Mesothelial cell of epicardium (in vitro differentiated cells): ENCODE measurements around the gene MXRA8. TPM values are rescaled to one million over a fixed set of nuclear protein-coding genes. Genes with fewer than 3 reads are reported as not detected.

Experiments used
- DNase-seq, 2 experiments: peaks; one replicate each; pipeline ENCODE4 v3.0.0; 2021; ENCODE audit warnings: low spot score in 2 of 2; ENCODE audit not compliant: unreplicated experiment in 2 of 2
- H3K27ac Mint-ChIP-seq: 2 replicates; pipeline ENCODE4 v1.8.0; 2021; ENCODE audit warnings: mixed read lengths
- H3K27me3 Mint-ChIP-seq: 2 replicates; pipeline ENCODE4 v1.8.0; 2021; ENCODE audit warnings: low read depth, mixed read lengths
- H3K36me3 Mint-ChIP-seq: 2 replicates; pipeline ENCODE4 v1.8.0; 2021; ENCODE audit warnings: mixed read lengths
- H3K4me1 Mint-ChIP-seq: 2 replicates; pipeline ENCODE4 v1.8.0; 2021; ENCODE audit warnings: mixed read lengths
- H3K4me3 Mint-ChIP-seq: 2 replicates; pipeline ENCODE4 v1.8.0; 2021; ENCODE audit warnings: mild to moderate bottlenecking, moderate library complexity, mixed read lengths
- H3K9me3 Mint-ChIP-seq: 2 replicates; pipeline ENCODE4 v1.8.0; 2021; ENCODE audit warnings: mixed read lengths
- CTCF ChIP-seq: fragments of 200-600 bp; sonication (generic); IDR thresholded peaks from one replicate; pipeline ENCODE4 v1.5.0; 2021; ENCODE audit warnings: antibody characterized with exemption; ENCODE audit not compliant: unreplicated experiment
- total RNA-seq: library from RNA; stranded (reverse); gene quantifications from 3 replicates; pipeline ENCODE4 v1.2.1, GENCODE V29; 2021

The MXRA8 gene
- total RNA-seq, 1 donor from 2014 or later = 157 TPM

- no peak for DNase-seq
- H3K4me1 Mint-ChIP-seq = peaks cover 37% of the 10 kb centered on the region
These were observed 2.9 kb downstream of the MXRA8 start for GRCh38 chr1:1355416-1355815.

GRCh38 chr1:1354271-1355247, 3.8 kb downstream of the MXRA8 start:
- peak overlapping the region; percentile 52 for H3K4me3 Mint-ChIP-seq
- peaks cover 2% of the 10 kb centered on the region for H3K36me3 Mint-ChIP-seq
- H3K4me1 Mint-ChIP-seq = peaks cover 33% of the 10 kb centered on the region
- peaks cover 4% of the 10 kb centered on the region for H3K27me3 Mint-ChIP-seq
- no peaks in the 10 kb centered on the region for H3K9me3 Mint-ChIP-seq
- no peak for TF ChIP-seq CTCF
- no peak overlapping the region for H3K27ac Mint-ChIP-seq
- no peak for DNase-seq

More at GRCh38 chr1:1355416-1355815, 2.9 kb downstream of the MXRA8 start:
- no peak overlapping the region for H3K4me3 Mint-ChIP-seq
- H3K9me3 Mint-ChIP-seq = no peaks in the 10 kb centered on the region
- peaks cover 2% of the 10 kb centered on the region for H3K36me3 Mint-ChIP-seq
- TF ChIP-seq CTCF = no peak
- peaks cover 4% of the 10 kb centered on the region for H3K27me3 Mint-ChIP-seq
- H3K27ac Mint-ChIP-seq = no peak overlapping the region

- peaks cover 2% of the 10 kb centered on the region for H3K36me3 Mint-ChIP-seq
- peak overlapping the region; percentile 15 for H3K4me3 Mint-ChIP-seq
- no peaks in the 10 kb centered on the region for H3K9me3 Mint-ChIP-seq
- peaks cover 25% of the 10 kb centered on the region for H3K4me1 Mint-ChIP-seq
- peaks cover 4% of the 10 kb centered on the region for H3K27me3 Mint-ChIP-seq
- no peak overlapping the region for H3K27ac Mint-ChIP-seq
- no peak for TF ChIP-seq CTCF
- DNase-seq = no peak
These were observed 4.8 kb downstream of the MXRA8 start for GRCh38 chr1:1353389-1354151.

- H3K9me3 Mint-ChIP-seq = no peaks in the 10 kb centered on the region
- no peak for TF ChIP-seq CTCF
- peak overlapping the region; percentile 60 for H3K4me3 Mint-ChIP-seq
- peaks cover 21% of the 10 kb centered on the region for H3K4me1 Mint-ChIP-seq
- peaks cover 2% of the 10 kb centered on the region for H3K36me3 Mint-ChIP-seq
- no peak for DNase-seq
- peaks cover 4% of the 10 kb centered on the region for H3K27me3 Mint-ChIP-seq
- H3K27ac Mint-ChIP-seq = peak overlapping the region; percentile 50
These were observed 5.5 kb downstream of the MXRA8 start for GRCh38 chr1:1352786-1353388.
